ENCODE results near the gene ANKFN1.

Gene ANKFN1

GRCh38 chr17:56532926-56533325 is 379.7 kb downstream of the ANKFN1 start:
- H3K79me2 ChIP-seq (ENCODE audit: control insufficient read depth, insufficient read depth, low read length, poor library complexity) = no peaks in the 10 kb centered on the region
- peaks cover 12% of the 10 kb centered on the region for H3K79me1 ChIP-seq (ENCODE audit: low read length)
- H3K23ac ChIP-seq (ENCODE audit: low read length) = no peak overlapping the region
- no peak overlapping the region for H3K4me3 ChIP-seq (ENCODE audit: low read depth, low read length)
- H3K9ac ChIP-seq (ENCODE audit: low read length) = no peak overlapping the region
- H2BK5ac ChIP-seq (ENCODE audit: low read depth, low read length, poor library complexity) = no peak overlapping the region
- no CpG with 5 or more reads among the region's 5 CpGs for WGBS (ENCODE audit: extremely low coverage, insufficient coverage, insufficient read length)
- no peak overlapping the region for H3K4ac ChIP-seq (ENCODE audit: low read depth, low read length)
- H3K9me3 ChIP-seq (ENCODE audit: insufficient read depth, low read depth, low read length) = no peaks in the 10 kb centered on the region
- H2BK12ac ChIP-seq (ENCODE audit: low read length) = no peak overlapping the region
- DNase-seq = no peak
- no peak overlapping the region for H4K8ac ChIP-seq (ENCODE audit: low read depth, low read length)
- no peak overlapping the region for H3K14ac ChIP-seq (ENCODE audit: low read length)
- no peaks in the 10 kb centered on the region for H3K27me3 ChIP-seq (ENCODE audit: insufficient read depth, low read length)
- H3K18ac ChIP-seq (ENCODE audit: low read length) = no peak overlapping the region
- H2AK5ac ChIP-seq (ENCODE audit: low read length) = no peak overlapping the region
- no peak overlapping the region for H3K4me2 ChIP-seq (ENCODE audit: low read length)
- no peak overlapping the region for H3K27ac ChIP-seq (ENCODE audit: low read depth, low read length)
- no peak overlapping the region for H2BK120ac ChIP-seq (ENCODE audit: insufficient read depth, low read length, poor library complexity)
- no peaks in the 10 kb centered on the region for H3K36me3 ChIP-seq (ENCODE audit: control insufficient read depth in 1 of 2, insufficient read depth in 2 of 2, low read length in 2 of 2)
- H4K12ac ChIP-seq (ENCODE audit: low read depth, low read length) = no peak overlapping the region
- no peak overlapping the region for H2AFZ ChIP-seq (ENCODE audit: insufficient read depth, low read length, poor library complexity)
- peaks cover 9 to 12% of the 10 kb centered on the region in 2 experiments for H3K4me1 ChIP-seq (ENCODE audit: control insufficient read depth in 1 of 2, insufficient read depth in 2 of 2, low read length in 2 of 2)
- no peak overlapping the region for H4K91ac ChIP-seq (ENCODE audit: low read depth, low read length)

- Histone ChIP-seq H3K9me3 (ENCODE audit: insufficient read depth, low read depth, low read length) (no peaks in the 10 kb centered on the region), H3K9ac (ENCODE audit: low read length) (no peak overlapping the region), H3K27ac (ENCODE audit: low read depth, low read length) (no peak overlapping the region), H3K4me1 (ENCODE audit: control insufficient read depth in 1 of 2, insufficient read depth in 2 of 2, low read length in 2 of 2) (no peaks in the 10 kb centered on the region), H2BK5ac (ENCODE audit: low read depth, low read length, poor library complexity) (no peak overlapping the region), H3K4me2 (ENCODE audit: low read length) (no peak overlapping the region), H2BK12ac (ENCODE audit: low read length) (no peak overlapping the region), H3K79me1 (ENCODE audit: low read length) (peaks cover 2% of the 10 kb centered on the region), H3K18ac (ENCODE audit: low read length) (no peak overlapping the region), H3K14ac (ENCODE audit: low read length) (no peak overlapping the region), H3K4me3 (ENCODE audit: low read depth, low read length) (no peak overlapping the region), H3K4ac (ENCODE audit: low read depth, low read length) (no peak overlapping the region), H4K12ac (ENCODE audit: low read depth, low read length) (no peak overlapping the region), H3K36me3 (ENCODE audit: control insufficient read depth in 1 of 2, insufficient read depth in 2 of 2, low read length in 2 of 2) (no peaks in the 10 kb centered on the region), H3K27me3 (ENCODE audit: insufficient read depth, low read length) (no peaks in the 10 kb centered on the region), H4K91ac (ENCODE audit: low read depth, low read length) (peak overlapping the region; percentile 13), H4K8ac (ENCODE audit: low read depth, low read length) (no peak overlapping the region), H2BK120ac (ENCODE audit: insufficient read depth, low read length, poor library complexity) (no peak overlapping the region), H3K23ac (ENCODE audit: low read length) (no peak overlapping the region), H3K79me2 (ENCODE audit: control insufficient read depth, insufficient read depth, low read length, poor library complexity) (no peaks in the 10 kb centered on the region), H2AK5ac (ENCODE audit: low read length) (no peak overlapping the region), H2AFZ (ENCODE audit: insufficient read depth, low read length, poor library complexity) (no peak overlapping the region)
- no CpG with 5 or more reads among the region's 1 CpG for WGBS (ENCODE audit: extremely low coverage, insufficient coverage, insufficient read length)
- DNase-seq = no peak
These were observed 383.5 kb downstream of the ANKFN1 start for GRCh38 chr17:56536766-56537165.

GRCh38 chr17:56540836-56541235 is 387.6 kb downstream of the ANKFN1 start:
- Histone ChIP-seq H3K14ac (ENCODE audit: low read length) (no peak overlapping the region), H4K91ac (ENCODE audit: low read depth, low read length) (no peak overlapping the region), H3K23ac (ENCODE audit: low read length) (no peak overlapping the region), H3K9ac (ENCODE audit: low read length) (no peak overlapping the region), H3K9me3 (ENCODE audit: insufficient read depth, low read depth, low read length) (no peaks in the 10 kb centered on the region), H2BK12ac (ENCODE audit: low read length) (no peak overlapping the region), H3K4ac (ENCODE audit: low read depth, low read length) (no peak overlapping the region), H3K4me1 (ENCODE audit: control insufficient read depth in 1 of 2, insufficient read depth in 2 of 2, low read length in 2 of 2) (peaks cover 2 to 3% of the 10 kb centered on the region in 2 experiments), H3K4me3 (ENCODE audit: low read depth, low read length) (no peak overlapping the region), H3K18ac (ENCODE audit: low read length) (no peak overlapping the region), H3K4me2 (ENCODE audit: low read length) (no peak overlapping the region), H2AK5ac (ENCODE audit: low read length) (no peak overlapping the region), H2BK120ac (ENCODE audit: insufficient read depth, low read length, poor library complexity) (no peak overlapping the region), H2BK5ac (ENCODE audit: low read depth, low read length, poor library complexity) (peak overlapping the region; percentile 4), H3K79me1 (ENCODE audit: low read length) (peaks cover 12% of the 10 kb centered on the region), H3K27ac (ENCODE audit: low read depth, low read length) (peak overlapping the region; percentile 83), H3K79me2 (ENCODE audit: control insufficient read depth, insufficient read depth, low read length, poor library complexity) (no peaks in the 10 kb centered on the region), H3K36me3 (ENCODE audit: control insufficient read depth in 1 of 2, insufficient read depth in 2 of 2, low read length in 2 of 2) (no peaks in the 10 kb centered on the region), H4K8ac (ENCODE audit: low read depth, low read length) (no peak overlapping the region), H2AFZ (ENCODE audit: insufficient read depth, low read length, poor library complexity) (no peak overlapping the region), H4K12ac (ENCODE audit: low read depth, low read length) (no peak overlapping the region), H3K27me3 (ENCODE audit: insufficient read depth, low read length) (no peaks in the 10 kb centered on the region)
- no CpG with 5 or more reads among the region's 5 CpGs for WGBS (ENCODE audit: extremely low coverage, insufficient coverage, insufficient read length)
- peak; percentile 30 to 76 for DNase-seq

- Histone ChIP-seq H4K8ac (ENCODE audit: low read depth, low read length) (no peak overlapping the region), H3K14ac (ENCODE audit: low read length) (no peak overlapping the region), H4K12ac (ENCODE audit: low read depth, low read length) (no peak overlapping the region), H3K4me1 (ENCODE audit: control insufficient read depth in 1 of 2, insufficient read depth in 2 of 2, low read length in 2 of 2) (peaks cover 2 to 3% of the 10 kb centered on the region in 2 experiments), H3K27me3 (ENCODE audit: insufficient read depth, low read length) (no peaks in the 10 kb centered on the region), H3K4me3 (ENCODE audit: low read depth, low read length) (no peak overlapping the region), H4K91ac (ENCODE audit: low read depth, low read length) (no peak overlapping the region), H3K27ac (ENCODE audit: low read depth, low read length) (peak overlapping the region; percentile 22), H2BK120ac (ENCODE audit: insufficient read depth, low read length, poor library complexity) (no peak overlapping the region), H3K4me2 (ENCODE audit: low read length) (no peak overlapping the region), H3K18ac (ENCODE audit: low read length) (no peak overlapping the region), H3K36me3 (ENCODE audit: control insufficient read depth in 1 of 2, insufficient read depth in 2 of 2, low read length in 2 of 2) (no peaks in the 10 kb centered on the region), H2BK5ac (ENCODE audit: low read depth, low read length, poor library complexity) (peak overlapping the region; percentile 75), H3K9me3 (ENCODE audit: insufficient read depth, low read depth, low read length) (no peaks in the 10 kb centered on the region), H2AFZ (ENCODE audit: insufficient read depth, low read length, poor library complexity) (no peak overlapping the region), H2AK5ac (ENCODE audit: low read length) (no peak overlapping the region), H3K79me2 (ENCODE audit: control insufficient read depth, insufficient read depth, low read length, poor library complexity) (no peaks in the 10 kb centered on the region), H3K9ac (ENCODE audit: low read length) (no peak overlapping the region), H3K23ac (ENCODE audit: low read length) (no peak overlapping the region), H2BK12ac (ENCODE audit: low read length) (peak overlapping the region; percentile 61), H3K79me1 (ENCODE audit: low read length) (peaks cover 10% of the 10 kb centered on the region), H3K4ac (ENCODE audit: low read depth, low read length) (no peak overlapping the region)
- DNase-seq = no peak
- WGBS (ENCODE audit: extremely low coverage, insufficient coverage, insufficient read length) = no CpG with 5 or more reads among the region's 3 CpGs
These were observed 390.0 kb downstream of the ANKFN1 start for GRCh38 chr17:56543280-56543679.

All from trophoblast cell (in vitro differentiated cells and primary cell).